Suppressor macrophage (primary cell): ENCODE data around the gene PRICKLE3.
A peak's percentile ranks its signal among the peaks of the same experiment; 100 is the strongest.
"Not testable (repeated sequence)": the region's sequence is repeated elsewhere in the genome, so short reads cannot be mapped to it uniquely, and the experiment has no call there.

Experiments
- DNase-seq, 4 experiments: peaks; one replicate each; pipeline ENCODE4 v3.0.0-alpha.2; 2020 to 2022

PRICKLE3 gene

DNA sequence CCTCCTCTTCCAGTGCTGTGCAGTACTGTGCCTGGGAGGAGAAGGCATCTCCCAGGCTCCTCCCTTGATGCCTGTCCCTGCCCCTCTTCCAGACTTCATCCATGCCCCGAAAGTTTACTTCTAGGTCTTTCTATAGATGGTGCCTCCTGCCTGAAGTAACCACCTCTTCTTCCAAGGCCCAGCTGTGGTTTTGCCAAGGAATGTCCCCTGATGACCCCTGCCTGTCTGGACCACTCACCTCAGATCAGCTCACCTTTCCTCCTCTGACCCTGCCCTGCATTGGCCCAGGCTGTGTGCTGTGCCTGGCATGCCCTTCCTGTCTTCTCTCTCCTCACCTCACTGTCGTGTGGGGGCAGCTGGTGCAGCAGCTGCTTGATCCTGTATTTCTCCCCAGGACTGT lies 6.8 kb downstream of the PRICKLE3 start:
- DNase-seq: no peak

DNA sequence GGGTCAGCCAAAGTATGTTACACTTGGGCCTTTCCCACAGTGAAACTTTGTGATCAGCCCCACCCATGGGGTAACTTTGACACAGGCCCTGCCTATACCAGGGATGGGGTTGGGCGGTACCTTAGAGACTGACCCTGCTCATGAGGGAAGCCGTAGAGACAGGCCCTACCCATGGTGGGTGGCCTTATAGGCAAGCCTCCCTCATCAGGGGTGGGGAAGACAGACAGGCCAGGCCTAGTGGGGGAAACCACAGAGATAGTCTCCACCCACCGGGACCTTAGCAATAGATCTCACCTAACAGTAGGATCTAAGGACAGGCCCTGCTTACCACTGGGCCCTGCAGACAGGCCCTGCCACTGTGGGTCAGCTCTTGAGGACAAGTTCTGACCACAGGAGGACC lies 7.6 kb downstream of the PRICKLE3 start:
- no peak for DNase-seq

DNA sequence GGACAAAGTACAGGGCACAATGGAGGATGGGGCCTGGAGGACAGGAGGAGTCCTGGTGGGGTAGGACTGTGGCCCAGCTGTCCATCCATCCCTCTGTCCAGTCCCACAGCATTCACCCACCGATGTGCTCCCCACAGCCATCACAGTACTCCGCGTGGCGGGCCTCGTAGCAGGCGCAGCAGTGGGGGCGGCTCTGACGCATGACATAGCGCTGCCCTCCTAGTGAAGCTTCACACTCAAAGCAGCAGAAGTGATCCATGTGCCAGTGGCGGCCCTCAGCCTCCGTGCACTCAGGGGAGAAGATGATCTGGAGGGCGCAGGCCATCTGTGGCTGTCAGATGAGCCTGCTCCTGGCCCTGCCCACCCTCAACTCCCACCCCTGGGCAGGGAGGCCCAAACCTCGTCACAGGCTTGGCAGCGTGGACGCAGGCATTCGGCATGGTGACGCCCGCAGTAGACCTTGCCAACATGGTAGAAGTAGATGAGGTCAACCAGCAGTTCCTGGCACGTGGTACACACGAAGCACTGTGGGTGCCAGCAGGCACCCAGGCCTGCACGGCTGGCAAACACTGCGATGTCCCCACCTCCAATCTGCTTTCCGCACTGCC lies 8.2 kb downstream of the PRICKLE3 start:
- no peak for DNase-seq

DNA sequence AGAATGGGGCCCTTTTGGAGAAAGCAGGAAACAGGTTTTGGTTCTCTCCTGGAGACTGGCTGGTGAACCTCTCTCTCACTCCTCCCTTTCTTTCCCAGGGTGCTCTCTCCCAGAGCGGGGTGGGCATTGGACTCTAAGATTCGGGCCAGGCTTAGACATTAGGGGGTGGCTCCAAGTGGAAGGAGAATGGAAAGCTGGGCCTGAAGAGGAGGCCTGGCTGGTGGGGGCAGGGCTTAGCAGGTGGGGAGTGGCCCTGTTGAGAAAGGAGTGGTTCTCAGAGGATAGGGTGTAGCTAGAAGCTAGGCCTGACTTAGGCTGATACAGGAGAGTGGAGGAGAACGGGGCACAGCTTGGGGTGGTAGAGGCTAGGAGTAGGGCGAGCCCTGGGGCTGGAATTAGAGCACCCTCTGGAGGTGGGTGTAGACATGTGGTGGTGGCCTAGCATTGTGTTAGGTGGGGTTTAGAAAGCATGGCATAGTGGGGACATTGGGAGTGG lies 8.8 kb downstream of the PRICKLE3 start:
- DNase-seq: peak in 3 of 4 experiments; percentile 17 to 51 (median 41)

DNA sequence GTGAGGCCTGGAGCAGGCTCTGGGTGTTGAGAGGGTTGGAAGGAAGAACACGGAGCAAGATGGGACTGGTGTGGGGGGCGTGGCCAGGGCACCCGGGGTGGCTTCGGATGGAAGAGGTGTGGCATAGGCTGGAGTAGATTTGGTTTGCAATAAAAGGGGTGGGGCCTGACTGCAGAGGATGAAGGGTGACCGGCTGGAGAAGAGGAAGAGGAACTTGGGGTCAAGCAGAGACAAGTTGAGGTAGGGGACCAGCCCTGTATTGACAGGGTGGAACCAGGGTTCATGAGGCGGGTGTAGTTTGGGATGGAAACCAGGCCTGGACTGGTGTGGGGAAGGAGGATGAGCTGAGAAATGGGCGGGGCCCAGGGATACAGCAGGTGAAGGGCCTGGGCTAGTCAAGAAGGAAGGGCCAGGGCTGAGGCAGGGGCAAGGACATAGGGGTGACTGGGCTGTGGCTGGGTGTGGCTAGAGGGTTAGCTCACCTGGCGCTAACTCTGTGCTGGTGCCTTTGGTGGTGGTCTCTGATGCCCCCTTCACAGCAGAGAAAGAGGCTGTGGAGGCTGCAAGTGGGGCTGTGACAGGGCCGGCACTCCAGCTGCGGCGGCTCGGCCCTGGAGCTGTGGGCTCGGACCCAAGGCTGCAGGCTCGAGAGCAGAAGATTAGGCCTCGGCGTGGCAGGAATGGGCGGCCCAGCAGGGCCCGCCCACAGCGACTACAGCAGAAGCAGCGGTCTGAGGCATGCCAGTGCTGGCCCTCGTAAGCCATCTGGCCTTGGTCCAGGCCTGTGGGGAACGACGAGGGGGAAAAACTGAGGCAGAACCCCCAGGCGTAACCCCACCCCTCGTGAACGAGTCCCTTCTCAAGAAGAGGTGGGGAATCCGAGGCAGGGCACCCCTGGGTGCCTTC lies 9.5 kb downstream of the PRICKLE3 start:
- peak; percentile 26 to 69 (median 58) for DNase-seq

DNA sequence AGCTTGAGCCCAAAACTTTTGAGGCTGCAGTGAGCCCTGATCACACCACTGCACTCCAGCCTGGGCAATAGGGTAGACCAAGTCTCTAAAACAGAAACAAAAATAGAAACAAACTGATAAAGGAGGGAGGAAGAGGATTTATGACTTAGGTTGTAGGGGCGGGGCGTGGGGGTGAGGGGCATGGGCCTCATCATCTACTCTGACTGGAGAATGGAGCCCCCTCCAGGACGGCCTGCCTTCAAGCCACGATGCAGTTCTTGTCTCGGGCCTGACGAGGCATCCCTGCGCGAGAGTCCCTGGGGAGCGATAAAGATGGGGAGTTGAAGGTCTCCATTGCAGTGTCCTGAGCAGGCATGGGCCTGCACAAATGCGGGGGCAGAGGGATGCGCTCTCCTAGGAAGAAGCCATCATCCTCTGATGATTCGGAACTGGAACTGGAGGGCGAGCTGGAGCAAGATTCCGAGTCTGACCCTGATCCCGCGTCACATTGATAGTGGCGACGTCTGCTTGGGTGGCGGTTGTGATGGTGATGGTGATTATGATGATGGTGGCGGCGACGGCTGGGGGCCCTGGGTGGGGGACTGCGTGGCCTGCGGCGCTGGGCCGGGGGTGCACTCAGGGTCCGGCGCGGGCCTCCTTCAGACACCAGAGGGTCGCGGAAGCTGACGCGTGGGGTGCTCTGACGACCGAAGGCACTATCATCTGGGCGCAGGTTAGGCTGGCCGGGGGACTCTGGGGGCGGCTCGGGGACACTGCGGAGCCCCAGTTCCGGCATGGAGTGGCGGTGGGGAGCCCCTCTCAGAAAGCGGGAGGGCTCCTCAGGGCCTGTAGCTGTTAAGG lies 10.5 kb downstream of the PRICKLE3 start:
- no peak for DNase-seq

DNA sequence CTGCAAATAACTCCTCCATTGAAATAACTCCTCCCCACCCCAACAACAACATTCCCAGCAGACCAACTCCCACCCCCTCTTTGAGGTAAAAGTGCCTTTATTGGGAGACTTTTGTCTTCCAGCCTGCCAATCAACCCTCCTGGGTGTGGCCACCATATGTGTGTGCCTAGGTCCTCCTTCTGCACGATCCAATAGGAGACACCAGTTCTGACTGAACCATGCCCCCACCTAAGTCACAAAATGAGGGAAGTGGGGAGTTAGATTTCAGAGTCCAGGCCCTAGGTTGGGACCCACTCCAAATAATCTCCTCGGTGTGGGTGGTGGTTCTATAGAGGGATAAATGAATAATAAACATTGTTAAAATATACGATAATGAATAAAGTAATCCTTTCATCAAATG lies 11.4 kb downstream of the PRICKLE3 start:
- no peak for DNase-seq

DNA sequence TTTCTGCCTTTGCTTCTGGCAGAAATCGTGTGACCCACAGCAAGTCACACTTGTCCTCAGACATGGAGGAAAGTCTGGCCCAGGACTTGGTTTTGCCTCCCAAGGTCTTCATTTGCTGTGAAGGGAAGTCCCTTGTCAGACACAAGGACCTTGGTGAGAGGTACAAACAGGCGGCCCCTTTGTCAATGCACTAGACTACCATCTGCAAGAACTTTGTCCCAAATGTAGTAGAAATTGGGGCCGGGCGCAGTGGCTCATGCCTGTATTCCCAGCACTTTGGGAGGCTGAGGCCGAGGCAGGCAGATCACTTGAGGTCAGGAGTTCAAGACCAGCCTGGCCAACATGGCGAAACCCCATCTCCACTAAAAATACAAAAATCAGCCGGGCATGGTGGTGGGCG lies 12.6 kb downstream of the PRICKLE3 start:
- not testable (repeated sequence) for DNase-seq

DNA sequence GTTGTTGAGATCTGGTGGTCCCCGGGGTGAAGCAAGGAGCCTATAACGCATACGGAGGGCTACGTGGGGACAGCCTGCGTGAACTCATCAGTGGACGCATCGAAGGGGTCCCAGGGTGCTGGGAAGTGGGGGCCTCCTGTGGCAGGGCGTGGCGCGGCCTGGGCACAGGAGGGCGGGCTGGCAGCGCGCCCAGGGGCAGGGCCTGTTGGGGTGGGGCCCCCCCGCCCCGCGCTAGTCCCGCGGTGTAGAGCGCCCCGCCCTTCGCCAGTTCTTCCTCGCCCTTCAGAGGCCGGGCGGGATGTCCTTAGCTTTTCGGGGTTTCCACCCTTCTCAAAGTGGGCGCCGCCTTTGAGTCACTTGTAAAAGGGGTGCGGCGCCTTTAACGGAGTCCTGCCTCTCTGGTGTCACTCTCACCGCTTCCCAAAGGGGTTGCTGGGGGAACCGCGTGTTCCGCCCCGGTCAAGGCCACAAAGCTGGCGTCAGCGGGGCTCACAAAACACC lies 13.8 kb downstream of the PRICKLE3 start:
- DNase-seq: peak; percentile 68 to 88 (median 82)

DNA sequence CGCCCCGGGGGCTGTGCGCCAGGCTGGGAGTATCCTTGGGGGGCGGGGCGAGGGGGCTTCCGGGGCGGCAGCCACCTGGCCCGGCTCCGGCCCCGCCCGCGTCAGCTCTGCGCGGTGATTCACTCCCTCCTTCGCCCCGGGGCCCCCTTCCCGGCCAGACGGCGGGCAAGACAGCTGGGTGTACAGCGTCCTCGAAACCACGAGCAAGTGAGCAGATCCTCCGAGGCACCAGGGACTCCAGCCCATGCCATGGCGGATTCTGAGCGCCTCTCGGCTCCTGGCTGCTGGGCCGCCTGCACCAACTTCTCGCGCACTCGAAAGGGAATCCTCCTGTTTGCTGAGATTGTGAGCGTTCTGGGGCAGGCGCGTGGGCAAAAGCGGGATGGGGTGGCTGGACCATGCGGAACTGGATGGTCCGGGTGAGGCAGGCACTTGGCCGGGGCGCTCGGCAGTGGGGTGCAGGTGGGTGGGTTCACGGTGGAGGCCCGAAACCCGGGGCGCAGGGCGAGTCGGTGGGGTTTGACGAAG lies 14.4 kb downstream of the PRICKLE3 start, which contains the start of gene PLP2:
PLP2 (plus strand) TSS at position 147 of the 528 bp plus-strand sequence; CDS start at position 250, 103 bp downstream.
- peak; percentile 40 to 66 (median 50) for DNase-seq

DNA sequence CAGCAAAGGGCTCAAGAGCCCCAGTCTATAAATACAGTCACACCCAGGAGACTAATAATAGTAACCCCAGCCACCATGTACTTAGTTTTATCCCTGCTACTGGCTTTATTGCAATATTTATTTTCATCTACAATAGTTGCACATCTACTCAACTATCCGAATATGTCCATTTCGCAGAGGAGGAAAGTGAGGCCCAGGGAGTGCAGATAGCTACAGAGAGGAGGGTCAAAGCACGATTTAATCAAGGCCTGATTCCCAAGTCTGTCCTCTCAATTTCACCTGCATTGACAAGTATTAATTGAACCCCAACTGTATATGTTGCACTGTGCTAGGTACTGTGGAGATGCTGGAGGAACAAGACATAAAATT lies 18.4 kb downstream of the PRICKLE3 start:
- DNase-seq: no peak

DNA sequence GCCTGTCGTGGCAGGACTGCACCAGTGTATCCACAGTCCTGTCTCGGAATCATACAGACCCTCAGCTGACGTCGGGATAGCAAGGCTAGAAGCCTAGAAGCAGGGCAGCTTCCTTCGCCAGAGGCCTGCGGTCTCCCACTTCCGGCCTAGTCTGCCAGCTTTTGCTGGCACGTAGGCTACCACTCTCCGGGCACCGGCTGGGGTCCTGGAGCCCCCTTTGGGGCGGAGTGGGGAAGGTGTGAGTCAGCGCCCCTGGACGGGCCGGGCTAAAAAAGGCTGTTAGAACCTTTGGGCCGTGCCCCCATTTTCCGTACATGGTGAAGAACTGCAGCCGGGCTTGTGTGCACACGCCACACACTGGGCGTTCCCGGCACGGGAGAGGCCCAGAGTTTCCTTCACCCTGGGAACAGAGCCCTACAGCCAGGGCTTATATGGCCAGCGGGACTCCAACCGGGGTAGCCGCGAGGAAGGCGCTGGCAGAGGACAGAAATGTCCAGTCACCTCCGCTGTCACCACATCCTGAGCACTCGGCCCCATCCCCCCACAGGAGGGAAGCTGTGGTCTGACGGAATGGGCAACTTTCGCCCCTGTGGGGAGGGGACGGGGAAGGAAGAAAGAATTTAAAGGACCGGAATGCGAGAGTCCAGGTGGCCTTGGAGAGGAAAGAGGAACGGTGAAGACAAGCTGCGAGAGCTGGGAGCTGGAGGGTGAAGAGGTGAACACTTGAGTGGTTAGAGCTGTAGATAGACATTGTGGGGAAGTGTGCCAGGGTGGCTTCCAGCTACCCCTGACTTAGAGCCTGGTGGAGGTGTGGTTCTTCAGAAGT lies 19.0 kb downstream of the PRICKLE3 start:
- peak; percentile 69 to 84 (median 81) for DNase-seq

DNA sequence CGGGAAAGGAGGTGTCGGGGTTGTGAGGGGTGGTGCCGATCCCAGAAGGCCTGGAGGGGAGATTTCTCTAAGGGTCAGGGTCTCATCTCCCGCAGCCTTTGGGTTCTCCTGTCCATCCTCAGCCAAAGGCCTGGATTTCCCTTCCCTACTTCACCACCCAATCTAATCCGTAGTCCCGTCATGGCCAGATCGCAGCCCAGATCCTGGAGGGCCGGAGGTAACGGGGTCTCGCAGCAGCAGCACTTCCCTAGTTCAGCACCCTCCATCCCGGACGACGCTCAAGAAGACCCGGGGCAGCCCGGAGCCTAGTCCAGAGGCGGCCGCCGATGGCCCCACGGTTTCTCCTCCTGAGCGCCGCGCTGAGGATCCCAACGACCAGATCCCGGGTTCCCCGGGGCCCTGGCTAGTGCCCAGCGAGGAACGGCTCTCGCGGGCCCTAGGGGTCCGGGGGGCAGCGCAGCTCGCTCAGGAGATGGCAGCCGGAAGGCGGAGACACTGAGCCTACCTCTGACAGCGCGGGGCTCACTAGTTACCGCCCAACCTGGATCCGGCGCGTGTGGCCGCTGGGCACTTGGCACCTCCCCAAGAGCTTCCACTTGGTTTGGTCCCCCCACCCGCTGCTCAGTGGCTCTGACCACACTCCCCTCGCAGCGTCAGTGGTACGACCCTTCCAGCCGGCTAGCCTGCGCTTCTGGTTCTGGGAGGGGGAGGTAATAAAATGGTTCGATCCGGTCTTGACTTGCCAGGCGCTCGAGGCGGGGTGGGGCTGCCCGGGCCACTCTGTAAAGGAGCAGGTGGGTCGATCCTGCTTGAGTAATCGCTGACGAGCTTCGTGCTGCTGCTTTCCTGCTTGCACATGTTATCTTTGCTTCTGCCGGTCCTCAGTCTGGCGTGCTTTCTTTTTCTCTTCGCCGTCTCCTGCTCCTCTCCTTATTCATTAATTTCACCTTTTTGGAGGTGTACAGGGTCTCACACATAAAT lies 20.0 kb downstream of the PRICKLE3 start:
- DNase-seq: peak; percentile 68 to 83 (median 78)

DNA sequence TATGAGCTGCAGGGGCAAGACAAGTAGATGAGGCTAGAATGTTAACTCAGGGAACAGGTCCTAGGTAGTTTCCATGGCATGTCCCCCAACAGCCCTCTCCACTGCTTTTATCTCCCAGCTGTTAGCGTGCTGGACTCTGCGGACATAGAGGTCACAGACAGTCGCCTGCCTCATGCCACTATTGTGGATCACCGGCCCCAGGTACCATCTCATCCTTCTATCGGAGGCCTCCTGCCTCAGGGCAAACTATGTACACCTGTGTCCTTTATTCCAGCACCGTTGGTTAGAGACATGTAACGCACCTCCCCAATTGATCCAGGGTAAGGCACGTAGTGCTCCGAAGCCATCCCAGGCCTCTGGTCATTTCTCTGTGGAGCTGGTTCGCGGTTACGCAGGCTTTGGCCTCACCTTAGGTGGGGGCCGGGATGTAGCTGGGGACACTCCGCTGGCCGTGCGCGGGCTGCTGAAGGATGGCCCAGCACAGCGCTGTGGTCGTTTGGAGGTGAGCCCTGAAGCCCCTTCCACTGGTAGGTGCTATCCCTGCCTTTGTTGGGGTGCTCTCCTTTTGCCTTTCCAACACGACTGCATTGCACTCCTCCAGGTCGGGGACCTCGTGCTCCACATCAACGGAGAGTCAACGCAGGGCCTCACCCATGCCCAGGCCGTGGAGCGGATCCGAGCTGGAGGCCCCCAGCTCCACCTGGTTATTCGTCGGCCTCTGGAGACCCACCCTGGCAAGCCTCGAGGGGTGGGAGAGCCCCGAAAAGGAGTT lies 21.4 kb downstream of the PRICKLE3 start:
- no peak for DNase-seq

DNA sequence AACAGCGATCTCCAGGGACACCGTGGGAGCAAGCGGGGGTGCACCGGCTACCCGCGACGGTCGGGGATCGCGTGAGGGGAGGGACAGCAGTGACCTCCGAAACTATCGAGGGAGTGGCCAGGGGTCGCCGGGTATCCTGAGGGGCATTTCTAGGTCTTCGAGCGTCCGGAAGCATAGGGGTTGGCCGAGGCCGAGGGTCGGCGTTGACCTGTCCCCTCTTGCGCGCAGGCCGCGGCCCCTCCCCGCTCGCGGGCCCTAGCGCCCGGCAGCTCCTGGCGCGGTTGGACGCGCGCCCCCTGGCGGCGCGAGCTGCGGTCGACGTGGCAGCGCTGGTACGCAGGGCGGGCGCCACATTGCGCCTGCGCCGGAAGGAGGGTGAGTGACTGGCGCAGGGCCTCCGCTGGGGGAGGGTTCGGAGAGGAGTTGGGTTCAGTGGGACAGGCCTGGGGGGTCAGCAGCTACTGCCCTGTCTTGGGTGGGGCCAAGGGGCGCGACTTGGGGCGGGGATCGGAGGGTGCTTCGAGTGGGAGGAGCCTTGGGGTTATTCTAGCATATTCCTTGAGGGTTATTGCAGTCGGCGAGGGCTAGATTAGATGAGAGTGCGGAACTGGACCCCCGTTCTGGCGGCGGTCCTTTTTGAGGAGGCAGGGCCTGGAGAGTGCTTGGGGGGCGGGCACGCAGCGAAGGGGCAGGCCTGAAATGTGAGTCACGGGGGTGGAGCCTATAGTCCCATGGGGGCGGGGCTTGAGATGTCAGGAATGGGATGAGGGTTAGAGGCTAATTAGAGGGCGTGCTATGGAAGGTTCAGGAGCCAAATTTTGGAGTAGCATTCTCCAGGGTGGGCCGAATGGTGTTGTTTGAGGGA lies 22.4 kb downstream of the PRICKLE3 start:
- peak; percentile 88 to 95 (median 92) for DNase-seq

DNA sequence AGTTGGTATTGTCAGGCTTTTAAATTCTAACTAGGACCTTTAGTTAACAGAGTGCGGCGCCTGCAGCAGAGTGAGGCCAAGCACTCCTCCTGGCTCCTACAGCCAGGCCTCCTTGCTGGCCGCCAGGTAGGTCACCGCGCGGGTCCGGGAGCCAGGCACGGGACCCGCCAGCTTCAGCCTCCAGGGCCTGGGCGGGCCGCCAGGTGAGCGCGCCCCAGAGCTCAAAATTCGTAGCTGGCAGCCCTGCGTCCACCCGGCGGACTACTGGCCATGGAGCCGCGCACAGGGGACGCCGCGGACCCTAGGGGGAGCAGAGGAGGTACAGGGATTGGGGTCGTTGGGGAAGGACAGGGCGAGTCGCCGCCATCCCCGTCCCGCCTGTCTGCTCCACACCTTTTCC lies 23.6 kb downstream of the PRICKLE3 start, which contains the start of gene MAGIX:
MAGIX (plus strand) TSS at position 139 of the 400 bp plus-strand sequence; CDS start at position 271, 132 bp downstream.
- no peak for DNase-seq

DNA sequence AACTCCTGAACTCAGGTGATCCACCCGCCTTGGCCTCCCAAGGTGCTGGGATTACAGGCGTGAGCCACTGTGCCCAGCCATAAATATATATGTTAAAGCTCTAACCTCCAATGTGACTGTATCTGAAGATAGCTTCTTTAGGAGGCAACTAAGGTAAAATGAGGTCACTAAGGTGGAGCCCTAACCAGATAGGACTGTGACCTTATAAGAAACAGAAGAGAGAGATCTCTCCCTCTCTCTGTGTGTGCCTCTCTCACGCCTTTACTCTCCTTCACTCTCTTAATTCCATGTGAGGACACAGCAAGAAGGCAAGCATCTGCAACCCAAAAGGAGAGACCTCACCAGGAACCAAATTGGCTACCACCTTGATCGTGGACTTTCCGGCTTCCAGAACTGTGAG lies 24.5 kb downstream of the PRICKLE3 start:
- no peak for DNase-seq

DNA sequence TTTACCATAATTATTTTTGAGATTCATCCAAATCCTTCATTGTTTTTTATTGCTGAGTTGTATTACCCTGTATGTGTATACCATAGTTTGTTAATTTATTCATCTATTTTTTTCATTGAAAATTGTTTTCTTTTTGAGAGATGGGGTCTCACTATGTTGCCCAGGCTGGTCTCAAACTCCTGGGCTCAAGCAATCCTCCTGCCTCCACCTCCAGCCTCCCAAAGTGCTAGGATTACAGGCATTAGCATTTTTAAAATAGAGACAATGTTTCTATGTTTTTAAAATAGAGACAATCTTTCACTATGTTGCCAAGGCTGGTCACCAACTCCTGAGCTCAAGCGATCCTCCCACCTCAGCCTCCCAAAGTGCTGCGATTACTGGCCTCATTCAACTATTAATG lies 25.3 kb downstream of the PRICKLE3 start:
- DNase-seq: no peak
